Tibial artery (tissue), 4 donors: ENCODE measurements around the gene UBASH3B.

ENCODE experiments used
- DNase-seq, 2 donors: peaks; one replicate each; pipeline ENCODE4 v3.0.0-alpha.2; 2019
- H3K27ac ChIP-seq, 2 donors: fragments of 200-600 bp; sonication (generic) in 1 of 2; 1 replicate in 1 of 2; 2 replicates in 1 of 2; pipeline ENCODE4 v1.5.1; 2018 to 2019; ENCODE audit warnings: mild to moderate bottlenecking in 1 of 2
- H3K27me3 ChIP-seq, 2 donors: fragments of 200-600 bp; sonication (generic) in 1 of 2; one replicate each; pipeline versions ENCODE4 v1.5.1 to v1.6.0; 2016 to 2019
- H3K36me3 ChIP-seq, 3 donors: fragments of 200-600 bp; sonication (generic) in 2 of 3; one replicate each; pipeline ENCODE4 v1.5.1; 2016 to 2019; ENCODE audit warnings: mild to moderate bottlenecking in 2 of 3
- H3K4me1 ChIP-seq, 4 donors: fragments of 200-600 bp; sonication (generic) in 2 of 4; 1 replicate in 3 of 4; 2 replicates in 1 of 4; pipeline ENCODE4 v1.5.1; 2016 to 2019
- H3K4me3 ChIP-seq, 2 donors: fragments of 200-600 bp; sonication (generic) in 1 of 2; 1 replicate in 1 of 2; 2 replicates in 1 of 2; pipeline ENCODE4 v1.5.1; 2018 to 2019; ENCODE audit warnings: mild to moderate bottlenecking in 2 of 2
- H3K9me3 ChIP-seq, 3 donors: fragments of 200-600 bp; sonication (generic) in 1 of 3; one replicate each; pipeline ENCODE4 v1.5.1; 2016 to 2019
- CTCF ChIP-seq, 2 experiments: fragments of 200-600 bp in 1 of 2; fragments of 450-650 bp in 1 of 2; IDR thresholded peaks; one replicate each; pipeline ENCODE4 v1.5.1; 2017 to 2019; ENCODE audit warnings: antibody characterized with exemption in 2 of 2, mild to moderate bottlenecking in 1 of 2, moderate library complexity in 1 of 2
- intact Hi-C: fragments of 100-400 bp; cut with DNase I; formaldehyde crosslinking; loops from one replicate; pipeline ENCODE4 v1.15.0; 2023; ENCODE audit warnings: low total_unique reads

Gene UBASH3B

DNA sequence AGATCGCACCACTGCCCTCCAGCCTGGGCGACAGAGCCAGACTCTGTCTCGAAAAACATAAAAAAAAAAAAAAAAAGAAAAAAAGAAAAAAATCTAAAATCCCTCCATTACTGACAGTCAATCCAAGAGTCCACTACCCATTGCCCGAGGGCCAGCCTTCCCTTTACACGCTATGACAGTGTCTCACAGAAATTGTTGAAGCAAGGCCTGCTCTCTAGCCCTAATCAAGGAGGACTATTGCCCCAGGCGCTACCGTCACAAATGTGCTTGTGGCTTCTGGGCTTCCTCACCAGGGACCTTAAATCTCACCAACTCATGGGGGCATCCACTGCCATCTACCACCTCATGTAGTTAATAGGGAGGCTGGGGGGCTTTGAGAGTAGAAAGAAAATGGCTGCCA lies 49.9 kb downstream of the UBASH3B start:
- no peaks in the 10 kb centered on the region for H3K27me3 ChIP-seq
- DNase-seq, result no peak
- H3K36me3 ChIP-seq, result no peaks in the 10 kb centered on the region
- H3K4me1 ChIP-seq, result no peaks in the 10 kb centered on the region
- no peak overlapping the region for H3K27ac ChIP-seq
- TF ChIP-seq CTCF (IDR thresholded peaks at IDR 0.05), result no peak
- no peak overlapping the region for H3K4me3 ChIP-seq
- intact Hi-C loops, result no loop called here
- no peaks in the 10 kb centered on the region for H3K9me3 ChIP-seq

DNA sequence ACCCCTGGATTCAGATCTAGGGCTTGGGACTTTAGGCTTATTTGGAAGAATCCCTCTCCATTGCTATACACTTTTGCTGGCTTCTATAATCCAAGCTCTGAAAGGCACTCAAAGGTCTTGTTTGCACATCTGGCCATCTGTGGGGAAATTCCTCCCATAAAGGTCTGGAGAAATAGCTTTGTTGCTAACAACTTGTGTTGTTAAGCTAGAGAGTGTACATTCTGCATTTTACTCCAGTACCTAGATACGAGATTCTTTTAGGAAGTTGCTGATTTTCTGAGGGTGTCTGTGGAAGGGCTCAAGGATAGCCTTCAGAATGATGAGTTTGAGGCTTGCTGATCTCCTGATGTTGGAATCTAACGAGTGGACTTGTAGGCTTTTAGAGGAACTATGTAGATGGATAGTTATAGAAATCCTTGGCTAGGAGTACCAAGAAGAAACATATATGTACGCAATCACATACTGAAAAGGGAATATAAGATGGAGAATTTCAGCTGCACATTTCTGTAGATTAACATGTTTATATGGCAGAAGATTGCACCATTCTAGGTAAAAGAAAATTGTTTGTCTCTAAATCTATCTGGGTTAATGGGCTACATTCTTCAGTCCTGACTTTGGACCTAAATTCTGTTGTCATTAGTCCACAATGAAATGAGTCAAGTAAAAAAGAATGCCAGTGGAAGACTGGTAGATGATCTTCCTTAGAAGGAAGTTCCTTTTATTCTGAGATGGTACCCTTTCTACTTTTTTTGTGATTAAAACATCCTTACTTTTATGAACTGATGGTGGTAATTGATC lies 51.0 kb downstream of the UBASH3B start:
- H3K9me3 ChIP-seq, result no peaks in the 10 kb centered on the region
- H3K27me3 ChIP-seq, result no peaks in the 10 kb centered on the region
- H3K4me1 ChIP-seq, result no peaks in the 10 kb centered on the region
- DNase-seq, result no peak
- no peaks in the 10 kb centered on the region for H3K36me3 ChIP-seq
- no peak overlapping the region for H3K27ac ChIP-seq
- TF ChIP-seq CTCF (IDR thresholded peaks at IDR 0.05), result no peak
- H3K4me3 ChIP-seq, result no peak overlapping the region
- intact Hi-C loops, result no loop called here

GRCh38 chr11:122707111-122707510 lies 51.6 kb downstream of the UBASH3B start:
- intact Hi-C loops, result no loop called here
- H3K27ac ChIP-seq, result no peak overlapping the region
- H3K36me3 ChIP-seq, result no peaks in the 10 kb centered on the region
- no peak for TF ChIP-seq CTCF (IDR thresholded peaks at IDR 0.05)
- no peak for DNase-seq
- no peaks in the 10 kb centered on the region for H3K27me3 ChIP-seq
- H3K4me1 ChIP-seq, result no peaks in the 10 kb centered on the region
- no peaks in the 10 kb centered on the region for H3K9me3 ChIP-seq
- H3K4me3 ChIP-seq, result no peak overlapping the region

DNA sequence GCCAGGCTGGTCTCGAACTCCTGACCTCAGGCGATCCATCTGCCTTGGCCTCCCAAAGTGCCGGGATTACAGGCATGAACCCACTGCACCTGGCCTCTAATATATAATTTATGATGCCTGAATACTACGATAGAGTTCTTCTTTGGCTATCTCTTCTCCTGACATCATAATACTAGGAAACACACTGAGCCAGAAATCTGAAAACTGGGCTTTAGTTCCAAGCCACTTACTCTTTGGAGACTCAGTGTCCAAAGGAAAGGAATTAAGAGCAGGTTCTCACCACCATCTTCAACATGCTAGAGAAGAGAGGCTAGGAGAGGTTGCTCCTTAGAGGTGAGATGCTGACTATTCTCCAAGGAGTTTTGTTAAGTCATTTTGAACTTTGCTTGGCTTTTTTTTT lies 52.4 kb downstream of the UBASH3B start:
- no peak for TF ChIP-seq CTCF (IDR thresholded peaks at IDR 0.05)
- Histone ChIP-seq H3K9me3 (no peaks in the 10 kb centered on the region), H3K27me3 (no peaks in the 10 kb centered on the region), H3K4me1 (no peaks in the 10 kb centered on the region), H3K36me3 (no peaks in the 10 kb centered on the region), H3K27ac (no peak overlapping the region), H3K4me3 (no peak overlapping the region)
- intact Hi-C loops, result loop anchor here (1.0 kb wide), 1 partner anchor 30 kb away; no protein-coding TSS in a partner anchor
- DNase-seq, result no peak

DNA sequence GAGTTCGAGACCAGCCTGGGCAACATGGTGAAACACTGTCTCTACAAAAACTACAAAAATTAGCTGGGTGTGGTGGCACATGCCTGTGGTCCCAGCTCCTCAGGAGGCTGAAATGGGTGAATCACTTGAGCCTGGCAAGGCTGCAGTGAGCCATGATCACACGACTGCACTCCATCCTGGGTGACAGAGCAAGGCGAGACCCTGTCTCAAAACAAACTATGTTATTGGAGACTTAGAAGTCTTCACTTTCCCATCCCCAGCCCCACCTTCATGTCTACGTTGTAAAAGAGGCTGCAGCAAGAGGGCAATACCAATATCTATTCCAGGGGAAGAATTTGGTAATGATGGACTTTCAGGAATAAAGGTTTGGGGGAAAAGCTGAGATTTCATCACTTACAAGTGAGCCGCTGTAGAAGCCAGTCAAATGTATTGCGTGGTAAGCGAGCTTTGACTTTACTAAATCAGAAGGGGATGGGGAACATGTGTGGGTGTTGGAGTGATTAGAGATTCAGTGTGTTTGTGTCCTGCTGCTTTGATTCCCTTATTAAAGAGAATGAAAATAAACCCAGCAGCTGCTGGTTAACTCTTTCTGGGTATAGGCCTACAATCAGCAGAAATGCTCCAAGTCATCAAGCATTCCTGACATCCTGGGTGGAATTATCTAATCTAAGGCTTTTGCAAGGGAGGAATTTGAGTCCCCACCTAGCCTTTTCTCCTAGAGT lies 53.7 kb downstream of the UBASH3B start:
- no peak for DNase-seq
- Histone ChIP-seq H3K36me3 (no peaks in the 10 kb centered on the region), H3K4me3 (no peak overlapping the region), H3K27ac (no peak overlapping the region), H3K27me3 (no peaks in the 10 kb centered on the region), H3K4me1 (no peaks in the 10 kb centered on the region), H3K9me3 (no peaks in the 10 kb centered on the region)
- intact Hi-C loops, result no loop called here
- TF ChIP-seq CTCF (IDR thresholded peaks at IDR 0.05), result no peak
